Testis (tissue), 2 donors: ENCODE measurements around the gene COL6A2.

Experiments
- CTCF ChIP-seq, 3 experiments: fragments of 450-650 bp in 2 of 3; fragments of 200-600 bp in 1 of 3; sonication (generic) in 1 of 3; IDR thresholded peaks; one replicate each; pipeline ENCODE4 v1.5.1; 2016 to 2019; ENCODE audit warnings: antibody characterized with exemption in 3 of 3, mild to moderate bottlenecking in 2 of 3, moderate library complexity in 1 of 3
- POLR2A ChIP-seq: fragments of 450-650 bp; IDR thresholded peaks from one replicate; pipeline ENCODE4 v1.6.1; 2017; ENCODE audit warnings: antibody characterized with exemption, mild to moderate bottlenecking, moderate library complexity

GRCh38 chr21:46056450-46056903 lies 41.4 kb upstream of the COL6A2 start:
- no peak for TF ChIP-seq POLR2A
- no peak for TF ChIP-seq CTCF (IDR thresholded peaks at IDR 0.05)
